Esophagus squamous epithelium (tissue), 5 donors: ENCODE measurements around the gene PRR20G. TPM values are rescaled to one million over a fixed set of nuclear protein-coding genes. Genes with fewer than 3 reads are reported as not detected.

Experiments
- DNase-seq: peaks from one replicate; lab custom pipeline; 2025; lab: John Stamatoyannopoulos, UW
- H3K27ac ChIP-seq, 4 donors: fragments of 200-600 bp; sonication (generic); one replicate each; pipeline ENCODE4 v1.5.1; 2016 to 2019; ENCODE audit warnings: mild to moderate bottlenecking in 1 of 4
- H3K27me3 ChIP-seq, 4 donors: fragments of 200-600 bp; sonication (generic); 1 replicate in 3 of 4; 2 replicates in 1 of 4; pipeline versions ENCODE4 v1.5.1 to v1.6.0; 2017 to 2021; ENCODE audit warnings: antibody characterized with exemption in 1 of 4
- H3K36me3 ChIP-seq, 3 donors: fragments of 200-600 bp; sonication (generic); one replicate each; pipeline ENCODE4 v1.5.1; 2016 to 2019
- H3K4me1 ChIP-seq, 3 donors: fragments of 200-600 bp; sonication (generic); one replicate each; pipeline ENCODE4 v1.5.1; 2017 to 2019
- H3K4me3 ChIP-seq, 4 donors: fragments of 200-600 bp; sonication (generic); 1 replicate in 3 of 4; 2 replicates in 1 of 4; pipeline ENCODE4 v1.5.1; 2016 to 2019; ENCODE audit warnings: mild to moderate bottlenecking in 2 of 4, moderate library complexity in 1 of 4
- H3K9me3 ChIP-seq, 3 donors: fragments of 200-600 bp; sonication (generic); one replicate each; pipeline ENCODE4 v1.5.1; 2016 to 2019
- POLR2A ChIP-seq, 4 donors: fragments of 450-650 bp; IDR thresholded peaks; one replicate each; pipeline ENCODE4 v1.6.1; 2017; ENCODE audit warnings: antibody characterized with exemption in 4 of 4, mild to moderate bottlenecking in 4 of 4, moderate library complexity in 3 of 4
- WGBS, 2 donors: methylation state at CpG; one replicate each; pipeline ENCODE4 v1.1.5; 2018; 5-methylcytosine and 5-hydroxymethylcytosine counted together
- intact Hi-C: fragments of 100-400 bp; cut with DNase I; formaldehyde crosslinking; loops from one replicate; pipeline ENCODE4 v1.15.0; 2022
- total RNA-seq, 4 donors: library from RNA; depleted of rRNA; stranded (reverse); fragments of >200 nt; gene quantifications; one replicate each; pipeline ENCODE4 v1.1.0, GENCODE V29; 2016
- TF ChIP-seq, protein P1 (sequence below), 6 experiments: fragments of 450-650 bp in 4 of 6; fragments of 200-600 bp in 2 of 6; sonication (generic) in 2 of 6; IDR thresholded peaks; one replicate each; pipeline ENCODE4 v1.5.1; 2016 to 2019; ENCODE audit warnings: antibody characterized with exemption in 6 of 6, mild to moderate bottlenecking in 4 of 6, moderate library complexity in 4 of 6
- donor health status: DM: yes; HTN: yes; CAD: no.

The PRR20G gene
- total RNA-seq, 4 donors from 2014 or later: not detected

DNA sequence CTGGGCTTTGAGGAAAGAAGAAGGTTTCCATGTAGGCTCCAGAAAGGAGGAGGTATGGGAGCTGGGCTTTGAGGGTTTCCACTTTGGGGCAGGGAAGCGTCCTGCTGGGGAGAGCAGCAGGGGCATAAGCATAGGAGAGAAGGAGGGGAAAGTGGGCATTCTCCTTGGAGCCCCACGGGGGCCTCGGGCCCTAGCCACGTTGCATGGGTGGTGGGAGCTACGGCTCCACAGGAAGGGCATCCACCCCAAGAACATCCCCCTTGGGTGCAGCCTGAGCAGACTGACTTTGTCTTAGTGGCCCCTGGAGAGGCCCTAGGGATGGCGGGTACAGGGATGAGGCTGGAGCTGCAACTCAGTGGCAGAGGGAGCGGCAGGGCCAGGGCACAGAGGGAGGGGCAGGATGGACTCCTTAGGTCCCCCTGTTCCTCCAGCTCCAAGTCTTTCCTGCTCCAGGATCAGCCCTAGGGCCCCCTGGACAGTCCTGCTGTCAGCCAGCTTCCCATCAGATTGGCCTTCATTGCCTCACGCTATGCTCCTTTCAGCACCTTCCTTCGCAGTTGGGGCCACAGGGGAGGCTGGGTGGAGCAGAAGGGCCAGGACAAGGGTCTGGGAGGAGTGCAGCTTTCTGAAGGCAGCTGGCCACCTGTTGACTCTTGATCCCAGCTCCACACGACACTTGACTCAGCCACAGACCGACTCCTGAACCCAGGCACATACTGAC, 22.9 kb downstream of the PRR20G start:
- WGBS, 2 donors: 65 to 76% methylated on average over 3 to 6 of the region's 11 CpGs
- intact Hi-C loops: no loop called here

DNA sequence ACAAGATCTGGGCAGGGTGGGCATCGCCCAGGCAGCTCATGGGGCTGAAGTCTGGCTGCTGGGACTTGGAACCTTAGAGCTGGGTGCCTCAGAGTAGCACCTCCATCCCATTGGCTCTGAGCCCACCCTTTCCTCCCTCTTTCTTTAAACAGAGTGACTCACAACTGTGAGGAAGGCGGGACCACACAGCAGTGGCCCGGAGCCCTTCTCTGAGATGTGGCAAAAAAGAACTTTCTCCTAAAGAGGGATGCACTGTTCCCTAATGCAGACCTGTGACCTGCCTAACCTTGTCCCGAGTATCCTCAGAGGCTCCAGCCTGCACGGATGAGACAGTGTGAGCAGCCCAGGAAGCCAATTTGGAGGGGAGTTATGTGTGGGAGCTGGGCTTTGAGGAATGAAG, 23.6 kb downstream of the PRR20G start:
- DNase-seq: no peak
- peaks cover 0 to 11% (median 0%) of the 10 kb centered on the region in 3 donors for H3K9me3 ChIP-seq

More for the DNA sequence above, 22.9 kb downstream of the PRR20G start:
- Histone ChIP-seq H3K36me3 (no peaks in the 10 kb centered on the region), H3K9me3 (peaks cover 0 to 12% (median 0%) of the 10 kb centered on the region in 3 donors), H3K27me3 (peaks cover 0 to 13% (median 0%) of the 10 kb centered on the region in 4 donors), H3K4me1 (no peaks in the 10 kb centered on the region), H3K27ac (no peak overlapping the region), H3K4me3 (no peak overlapping the region)
- DNase-seq: no peak
- TF ChIP-seq, protein P1, sequence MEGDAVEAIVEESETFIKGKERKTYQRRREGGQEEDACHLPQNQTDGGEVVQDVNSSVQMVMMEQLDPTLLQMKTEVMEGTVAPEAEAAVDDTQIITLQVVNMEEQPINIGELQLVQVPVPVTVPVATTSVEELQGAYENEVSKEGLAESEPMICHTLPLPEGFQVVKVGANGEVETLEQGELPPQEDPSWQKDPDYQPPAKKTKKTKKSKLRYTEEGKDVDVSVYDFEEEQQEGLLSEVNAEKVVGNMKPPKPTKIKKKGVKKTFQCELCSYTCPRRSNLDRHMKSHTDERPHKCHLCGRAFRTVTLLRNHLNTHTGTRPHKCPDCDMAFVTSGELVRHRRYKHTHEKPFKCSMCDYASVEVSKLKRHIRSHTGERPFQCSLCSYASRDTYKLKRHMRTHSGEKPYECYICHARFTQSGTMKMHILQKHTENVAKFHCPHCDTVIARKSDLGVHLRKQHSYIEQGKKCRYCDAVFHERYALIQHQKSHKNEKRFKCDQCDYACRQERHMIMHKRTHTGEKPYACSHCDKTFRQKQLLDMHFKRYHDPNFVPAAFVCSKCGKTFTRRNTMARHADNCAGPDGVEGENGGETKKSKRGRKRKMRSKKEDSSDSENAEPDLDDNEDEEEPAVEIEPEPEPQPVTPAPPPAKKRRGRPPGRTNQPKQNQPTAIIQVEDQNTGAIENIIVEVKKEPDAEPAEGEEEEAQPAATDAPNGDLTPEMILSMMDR (IDR thresholded peaks at IDR 0.05): no peak
- TF ChIP-seq POLR2A (IDR thresholded peaks at IDR 0.05): no peak

DNA sequence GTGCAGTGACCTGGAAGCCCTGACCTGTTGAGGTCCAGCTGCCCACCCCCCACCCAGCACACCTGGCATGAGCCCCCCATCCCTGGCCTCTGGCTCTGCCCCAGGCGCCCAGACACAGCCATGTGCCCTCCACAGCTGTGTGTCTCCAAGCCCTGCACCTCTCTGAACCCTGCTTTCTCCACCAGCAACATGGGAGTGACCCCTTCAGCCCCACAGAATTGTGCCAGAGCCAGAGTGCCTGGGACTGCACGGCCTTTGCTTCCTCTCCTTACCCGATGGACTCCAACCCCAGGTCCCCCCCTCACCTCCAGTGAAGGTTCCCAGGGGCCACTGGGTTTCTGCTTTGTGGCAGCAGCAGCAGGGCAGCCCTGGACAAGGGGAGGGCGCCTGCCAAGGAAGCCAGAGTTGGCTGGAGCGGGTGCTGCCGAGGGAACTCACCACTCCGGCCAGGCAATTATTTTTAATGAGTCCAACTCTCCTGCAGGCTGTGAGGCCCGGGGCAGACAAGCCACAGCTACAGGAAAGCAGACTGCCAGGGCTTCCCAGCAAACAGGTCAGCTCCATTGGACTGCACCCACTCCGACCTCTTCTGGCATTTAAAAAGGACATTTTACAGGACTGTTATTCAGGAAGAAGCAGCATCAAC, 24.1 kb downstream of the PRR20G start:
- H3K9me3 ChIP-seq: peaks cover 0 to 5% (median 0%) of the 10 kb centered on the region in 3 donors
- no peak overlapping the region for H3K27ac ChIP-seq
- DNase-seq: no peak
- 59 to 61% methylated on average over 2 to 4 of the region's 9 CpGs for WGBS, 2 donors
- H3K27me3 ChIP-seq: peaks cover 0 to 13% (median 0%) of the 10 kb centered on the region in 4 donors
- TF ChIP-seq, protein P1 (IDR thresholded peaks at IDR 0.05): no peak
- TF ChIP-seq POLR2A (IDR thresholded peaks at IDR 0.05): no peak
- intact Hi-C loops: no loop called here
- no peak overlapping the region for H3K4me3 ChIP-seq
- H3K4me1 ChIP-seq: no peaks in the 10 kb centered on the region
- no peaks in the 10 kb centered on the region for H3K36me3 ChIP-seq

More for the DNA sequence above, 23.6 kb downstream of the PRR20G start:
- intact Hi-C loops: no loop called here
- TF ChIP-seq, protein P1 (IDR thresholded peaks at IDR 0.05): no peak
- no peak for TF ChIP-seq POLR2A (IDR thresholded peaks at IDR 0.05)
- Histone ChIP-seq H3K4me1 (no peaks in the 10 kb centered on the region), H3K27me3 (peaks cover 0 to 13% (median 0%) of the 10 kb centered on the region in 4 donors), H3K4me3 (no peak overlapping the region), H3K36me3 (no peaks in the 10 kb centered on the region), H3K27ac (no peak overlapping the region)
- WGBS, 2 donors: 44 to 46% methylated on average over 2 to 4 of the region's 5 CpGs

DNA sequence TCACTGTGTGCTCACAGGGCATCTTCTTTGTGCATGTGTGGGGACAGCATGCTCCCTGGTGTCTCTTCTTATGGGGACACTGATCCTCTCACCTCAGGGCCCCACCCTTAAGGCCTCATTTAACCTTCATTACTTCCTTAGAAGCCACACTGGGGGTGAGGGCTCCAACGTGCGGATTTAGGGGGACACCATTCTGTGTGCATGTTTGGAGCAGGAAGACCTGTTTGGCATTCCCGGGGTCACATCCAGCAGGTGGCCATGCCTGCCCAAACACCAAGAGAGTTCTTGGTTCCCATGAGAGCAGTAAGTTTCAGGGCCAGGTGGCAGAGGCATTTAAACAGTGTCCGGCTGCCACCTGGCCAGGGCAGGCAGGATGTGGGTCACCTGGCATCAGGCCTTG, 24.8 kb downstream of the PRR20G start:
- H3K9me3 ChIP-seq: no peaks in the 10 kb centered on the region
- H3K27ac ChIP-seq: no peak overlapping the region
- intact Hi-C loops: no loop called here
- no peaks in the 10 kb centered on the region for H3K36me3 ChIP-seq
- no peak for DNase-seq
- WGBS, 2 donors: 80% methylated on average over 1 of the region's 4 CpGs
- peaks cover 0 to 13% (median 0%) of the 10 kb centered on the region in 4 donors for H3K27me3 ChIP-seq
- TF ChIP-seq, protein P1 (IDR thresholded peaks at IDR 0.05): no peak
- no peak for TF ChIP-seq POLR2A (IDR thresholded peaks at IDR 0.05)
- H3K4me1 ChIP-seq: no peaks in the 10 kb centered on the region
- no peak overlapping the region for H3K4me3 ChIP-seq

DNA sequence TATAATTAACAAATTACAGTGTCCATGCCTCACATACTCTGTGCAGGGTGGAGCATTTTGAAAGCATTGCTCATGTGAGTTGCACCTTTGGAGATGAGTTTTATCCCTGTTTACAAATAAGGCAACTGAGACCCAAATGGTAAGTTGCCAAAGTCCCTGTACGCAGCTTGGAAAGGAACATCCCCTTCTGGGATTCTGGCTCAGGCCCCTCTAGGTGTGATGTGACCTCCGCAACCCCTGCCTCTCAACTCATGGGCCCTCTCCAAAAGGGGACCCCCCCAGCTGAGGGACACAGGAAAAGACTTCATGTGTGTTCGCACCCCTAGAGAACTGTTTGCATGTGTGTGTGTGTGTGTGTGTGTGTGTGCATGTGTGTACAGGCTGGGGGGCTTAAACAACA, 25.3 kb downstream of the PRR20G start:
- H3K4me3 ChIP-seq: no peak overlapping the region
- H3K27me3 ChIP-seq: peaks cover 0 to 13% (median 0%) of the 10 kb centered on the region in 4 donors
- H3K27ac ChIP-seq: no peak overlapping the region
- no peaks in the 10 kb centered on the region for H3K36me3 ChIP-seq
- no peaks in the 10 kb centered on the region for H3K9me3 ChIP-seq
- no peak for TF ChIP-seq POLR2A (IDR thresholded peaks at IDR 0.05)
- TF ChIP-seq, protein P1 (IDR thresholded peaks at IDR 0.05): no peak
- intact Hi-C loops: no loop called here
- no peaks in the 10 kb centered on the region for H3K4me1 ChIP-seq
- 90 to 100% methylated on average over 2 of the region's 3 CpGs for WGBS, 2 donors
- no peak for DNase-seq
